Activated T-cell treated with anti-CD3 and anti-CD28 coated beads, Interleukin-2, amount 50 U/mL, for 48 hours (primary cell): ENCODE measurements around the gene TRRAP.

ENCODE experiments used
- DNase-seq, 2 experiments: peaks; one replicate each; pipeline ENCODE4 v3.0.0-alpha.2; 2020

The TRRAP gene

DNA sequence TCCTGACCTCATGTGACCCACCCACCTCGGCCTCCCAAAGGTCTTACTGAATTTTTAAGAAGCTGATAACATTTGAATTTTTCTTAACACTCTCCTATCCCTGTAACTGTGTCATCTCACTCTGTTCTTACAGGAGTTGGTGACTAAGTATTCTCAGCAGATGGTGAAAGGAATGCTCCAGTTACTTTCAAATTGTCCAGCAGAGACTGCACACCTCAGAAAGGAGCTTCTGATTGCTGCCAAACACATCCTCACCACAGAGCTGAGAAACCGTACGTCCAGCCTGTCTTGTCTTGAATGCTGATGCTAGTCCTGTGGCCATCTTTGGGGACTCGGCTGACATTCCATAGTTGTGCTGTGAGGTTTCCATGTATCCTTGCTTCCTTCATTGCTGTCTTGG, 24.9 kb downstream of the TRRAP start:
- no peak for DNase-seq

GRCh38 chr7:98907570-98907969, 29.2 kb downstream of the TRRAP start:
- no peak for DNase-seq

GRCh38 chr7:98908585-98908984, 30.3 kb downstream of the TRRAP start:
- DNase-seq: no peak

- DNase-seq: no peak
Measured at GRCh38 chr7:98909487-98909886, 31.2 kb downstream of the TRRAP start.

- DNase-seq: no peak
Measured at GRCh38 chr7:98910427-98910826, 32.1 kb downstream of the TRRAP start.

DNA sequence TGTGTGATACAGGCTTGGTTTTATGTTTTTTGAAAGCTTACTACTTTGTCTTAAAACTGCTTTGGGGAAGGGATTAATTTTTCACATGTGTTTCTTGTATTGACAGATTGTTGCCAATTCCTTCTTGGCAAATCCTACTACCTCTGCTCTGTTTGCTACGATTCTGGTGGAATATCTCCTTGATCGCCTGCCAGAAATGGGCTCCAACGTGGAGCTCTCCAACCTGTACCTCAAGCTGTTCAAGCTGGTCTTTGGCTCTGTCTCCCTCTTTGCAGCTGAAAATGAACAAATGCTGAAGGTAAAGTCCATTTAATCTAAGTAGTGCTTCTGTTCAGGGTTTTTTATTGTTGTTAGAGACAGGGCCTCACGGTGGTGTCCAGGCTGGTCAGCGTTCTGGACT, 33.6 kb downstream of the TRRAP start:
- DNase-seq: no peak

DNA sequence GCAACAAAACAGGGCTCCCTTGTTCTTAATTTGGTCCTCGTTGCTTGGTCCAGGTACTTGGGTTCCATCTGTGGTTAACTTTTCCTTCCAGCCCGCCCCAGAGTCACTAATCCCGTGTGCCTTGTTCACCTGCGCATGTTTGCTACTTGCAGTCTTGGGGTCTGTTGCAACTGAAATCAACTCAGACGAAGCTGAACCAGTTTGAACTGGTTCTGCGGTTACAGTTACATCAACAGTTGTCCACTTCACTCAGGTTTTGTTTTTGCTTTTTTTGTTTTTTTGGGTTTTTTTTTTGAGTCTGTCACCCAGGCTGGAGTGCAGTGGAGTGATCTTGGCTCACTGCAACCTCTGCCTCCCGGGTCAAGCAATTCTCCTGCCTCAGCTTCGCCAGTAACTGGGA, 34.7 kb downstream of the TRRAP start:
- DNase-seq: no peak

DNA sequence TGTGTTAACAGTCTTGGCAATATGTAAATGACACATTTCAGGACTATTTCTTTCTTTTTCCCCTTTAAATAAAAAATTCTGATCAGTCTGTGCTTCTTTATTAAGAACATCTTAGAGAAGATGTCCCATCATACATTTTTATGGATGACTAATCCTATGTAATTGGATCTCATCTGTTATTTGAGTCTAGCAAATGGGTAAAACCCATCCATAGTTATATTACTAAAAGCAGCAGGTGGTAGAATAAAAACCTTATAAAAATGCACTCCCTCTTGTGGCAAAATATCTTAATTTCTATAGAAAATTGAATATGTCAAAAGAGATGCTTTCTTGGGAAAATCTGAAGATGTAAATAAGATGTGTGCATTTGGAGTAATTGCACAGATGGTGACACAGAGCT, 35.3 kb downstream of the TRRAP start:
- no peak for DNase-seq

GRCh38 chr7:98917331-98917730, 39.0 kb downstream of the TRRAP start:
- DNase-seq: no peak

GRCh38 chr7:98921608-98922372, 43.5 kb downstream of the TRRAP start:
- DNase-seq: no peak

GRCh38 chr7:98922392-98923187, 44.3 kb downstream of the TRRAP start:
- no peak for DNase-seq

DNA sequence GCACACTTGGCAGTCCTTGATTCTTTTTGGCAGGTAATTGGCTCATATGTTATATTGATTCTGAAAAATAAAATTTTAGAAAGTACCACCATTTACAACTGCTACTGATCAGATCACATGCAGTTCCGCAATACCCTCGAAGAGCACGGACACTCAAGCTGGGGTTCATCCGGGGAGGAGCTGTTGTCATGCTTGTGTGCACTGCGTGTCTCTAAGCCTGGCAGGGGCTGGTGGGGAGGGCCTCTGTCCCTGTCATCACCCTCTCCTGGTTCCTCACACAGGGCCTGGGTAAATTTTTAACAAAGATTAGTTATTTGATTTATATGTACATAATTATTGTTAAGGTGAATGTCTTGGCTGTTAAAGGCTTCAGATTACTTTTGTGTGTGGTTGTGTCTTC, 45.2 kb downstream of the TRRAP start:
- DNase-seq: no peak

DNA sequence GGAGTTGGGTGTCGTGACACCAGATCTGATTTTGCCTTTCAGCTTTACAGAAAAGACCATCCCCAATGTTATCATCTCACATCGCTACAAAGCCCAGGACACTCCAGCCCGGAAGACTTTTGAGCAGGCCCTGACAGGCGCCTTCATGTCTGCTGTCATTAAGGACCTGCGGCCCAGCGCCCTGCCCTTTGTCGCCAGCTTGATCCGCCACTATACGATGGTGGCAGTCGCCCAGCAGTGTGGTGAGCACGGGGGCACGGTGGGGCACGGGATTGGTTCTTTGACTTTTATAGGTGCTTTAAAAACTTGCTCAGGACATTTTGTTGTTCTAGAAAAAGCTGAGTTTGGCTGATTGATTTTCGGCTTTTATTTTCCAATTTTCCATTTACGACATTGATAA, 48.8 kb downstream of the TRRAP start:
- DNase-seq: no peak

- DNase-seq: peak in 1 of 2 experiments; percentile 20
Measured at GRCh38 chr7:98930464-98930863, 52.1 kb downstream of the TRRAP start.

DNA sequence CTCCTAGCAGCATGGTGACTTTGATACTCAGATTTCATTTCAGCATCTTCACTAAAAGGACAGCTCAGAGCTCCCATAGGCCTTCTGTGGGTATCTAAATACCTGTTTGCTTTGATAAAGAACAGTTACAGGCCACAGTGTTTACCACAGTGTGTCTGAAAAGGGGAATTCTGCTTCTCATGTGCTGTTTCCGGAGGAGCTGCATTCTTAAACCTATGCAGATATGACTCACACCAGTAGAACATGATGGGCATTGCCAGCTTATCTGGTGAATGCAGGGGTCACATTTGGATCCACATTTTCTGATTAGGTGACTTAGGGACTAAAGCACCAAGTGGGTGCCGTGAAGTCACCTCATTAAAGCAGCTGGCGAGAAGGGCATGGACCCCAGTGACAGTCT, 52.6 kb downstream of the TRRAP start:
- peak; percentile 21 to 27 for DNase-seq

- DNase-seq: no peak
Measured at GRCh38 chr7:98933321-98933720, 55.0 kb downstream of the TRRAP start.

DNA sequence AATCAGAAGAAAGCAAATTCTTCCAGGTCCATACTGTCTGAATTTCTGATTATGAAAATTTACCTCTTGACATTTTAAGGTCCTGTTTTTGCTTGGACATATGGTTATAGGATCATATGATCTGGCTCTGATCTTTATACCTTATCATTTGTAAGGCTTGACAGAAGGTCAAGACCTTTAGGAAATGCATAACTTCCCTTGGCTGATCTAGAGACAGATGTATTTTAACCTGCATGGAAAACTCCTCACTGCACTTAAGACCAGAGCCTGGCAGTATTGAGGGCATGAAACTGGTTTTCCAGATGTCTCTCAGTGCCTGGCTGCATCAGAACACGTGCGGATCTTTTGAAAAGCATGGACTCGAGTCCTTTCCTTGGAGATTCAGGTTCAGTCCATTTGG, 55.9 kb downstream of the TRRAP start:
- DNase-seq: no peak

DNA sequence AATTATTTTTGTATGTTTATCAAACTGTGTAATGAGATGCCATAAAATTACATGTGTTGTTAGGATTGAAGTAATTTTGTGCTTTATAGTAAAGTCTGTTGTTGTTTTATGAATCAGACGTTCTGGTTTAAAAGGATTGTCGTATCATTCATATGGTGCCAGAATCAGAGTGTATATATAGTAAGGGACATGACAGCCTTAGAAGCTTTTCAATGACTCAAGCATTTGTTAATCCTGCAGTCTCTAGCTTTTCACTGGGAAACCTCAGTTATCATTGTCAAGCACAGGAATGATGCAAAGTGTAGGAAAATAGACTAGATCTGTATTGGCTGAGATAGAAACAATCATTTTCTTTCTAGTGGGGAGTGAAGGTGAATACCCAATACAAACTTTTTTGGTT, 57.5 kb downstream of the TRRAP start:
- no peak for DNase-seq

- no peak for DNase-seq
Measured at GRCh38 chr7:98943336-98943735, 65.0 kb downstream of the TRRAP start.

GRCh38 chr7:98944386-98944785, 66.1 kb downstream of the TRRAP start:
- DNase-seq: no peak

GRCh38 chr7:98945852-98946251, 67.5 kb downstream of the TRRAP start:
- no peak for DNase-seq

GRCh38 chr7:98946389-98946788, 68.1 kb downstream of the TRRAP start:
- no peak for DNase-seq

DNA sequence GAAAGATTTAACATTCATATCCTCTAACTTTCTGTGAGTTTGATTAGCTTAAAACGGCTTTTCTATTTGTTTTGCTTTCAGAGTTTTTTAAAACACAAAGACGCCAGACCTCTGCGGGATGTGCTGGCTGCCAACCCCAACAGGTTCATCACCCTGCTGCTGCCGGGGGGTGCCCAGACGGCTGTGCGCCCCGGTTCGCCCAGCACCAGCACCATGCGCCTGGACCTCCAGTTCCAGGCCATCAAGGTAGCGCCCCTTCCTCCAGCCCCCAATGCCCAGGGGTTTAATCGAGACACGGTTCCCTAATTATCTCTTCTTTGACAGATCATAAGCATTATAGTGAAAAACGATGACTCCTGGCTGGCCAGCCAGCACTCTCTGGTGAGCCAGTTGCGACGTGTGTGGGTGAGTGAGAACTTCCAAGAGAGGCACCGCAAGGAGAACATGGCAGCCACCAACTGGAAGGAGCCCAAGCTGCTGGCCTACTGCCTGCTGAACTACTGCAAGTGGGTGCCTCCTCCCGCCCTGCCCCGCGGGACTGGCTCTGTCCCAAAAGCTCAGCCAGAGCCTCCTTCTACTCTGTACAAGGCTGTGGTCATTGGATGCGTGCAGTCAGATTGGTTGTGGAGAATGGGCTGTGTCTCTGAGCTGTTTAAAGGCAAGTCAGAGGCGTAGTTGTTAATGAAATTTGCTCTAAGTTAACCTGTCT, 71.2 kb downstream of the TRRAP start:
- no peak for DNase-seq

DNA sequence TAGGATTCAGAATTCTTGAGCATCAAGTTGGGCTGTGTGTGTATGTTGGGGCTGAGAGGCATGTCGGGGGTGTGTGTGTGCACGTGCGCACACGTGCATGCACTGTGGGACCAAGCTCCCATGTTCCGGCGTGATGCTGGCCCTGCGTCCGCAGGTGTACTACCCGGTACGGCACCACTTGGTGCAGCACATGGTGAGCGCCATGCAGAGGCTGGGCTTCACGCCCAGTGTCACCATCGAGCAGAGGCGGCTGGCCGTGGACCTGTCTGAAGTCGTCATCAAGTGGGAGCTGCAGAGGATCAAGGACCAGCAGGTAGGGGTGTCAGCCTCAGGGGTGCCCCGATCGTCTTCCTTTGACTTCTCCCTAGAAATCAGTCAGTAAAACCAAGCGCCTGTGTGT, 77.7 kb downstream of the TRRAP start:
- no peak for DNase-seq
